Neural progenitor cell (in vitro differentiated cells): ENCODE results near the gene COTL1.

ENCODE experiments used
- EZH2 ChIP-seq: fragments of 200-600 bp; sonication (generic); IDR thresholded peaks from 2 replicates; pipeline ENCODE4 v1.6.1; 2017; ENCODE audit warnings: antibody characterized with exemption, mild to moderate bottlenecking, moderate library complexity
- EZH2phosphoT487 ChIP-seq: fragments of 200-600 bp; sonication (generic); IDR thresholded peaks from 2 replicates; pipeline ENCODE4 v1.6.1; 2017; ENCODE audit warnings: antibody characterized with exemption
- TF ChIP-seq, protein P1 (sequence below): fragments of 200-600 bp; sonication (generic); IDR thresholded peaks from 2 replicates; pipeline ENCODE4 v1.5.1; 2017; ENCODE audit warnings: antibody characterized with exemption, mild to moderate bottlenecking

DNA sequence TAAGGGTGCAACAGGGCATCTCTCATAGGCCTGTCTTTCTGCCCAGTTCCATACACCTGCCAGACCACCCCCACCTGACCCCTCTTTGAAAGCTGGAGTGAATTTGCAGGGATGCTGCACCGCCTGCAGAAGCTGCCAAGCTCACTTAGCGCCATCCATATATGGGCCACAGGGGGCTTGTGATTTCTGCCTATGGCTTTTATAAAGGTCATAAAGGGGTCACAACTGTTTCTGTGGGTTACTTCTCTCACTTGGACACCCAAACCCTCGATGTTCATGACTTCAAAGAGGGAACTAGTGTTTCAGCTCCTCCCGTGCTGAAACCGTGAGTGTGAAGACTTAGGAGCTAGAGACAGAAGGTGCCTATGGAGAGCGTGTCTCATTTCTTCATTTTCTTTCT, 89.6 kb downstream of the COTL1 start:
- TF ChIP-seq EZH2 (no peak), EZH2phosphoT487 (no peak)
- TF ChIP-seq, protein P1, sequence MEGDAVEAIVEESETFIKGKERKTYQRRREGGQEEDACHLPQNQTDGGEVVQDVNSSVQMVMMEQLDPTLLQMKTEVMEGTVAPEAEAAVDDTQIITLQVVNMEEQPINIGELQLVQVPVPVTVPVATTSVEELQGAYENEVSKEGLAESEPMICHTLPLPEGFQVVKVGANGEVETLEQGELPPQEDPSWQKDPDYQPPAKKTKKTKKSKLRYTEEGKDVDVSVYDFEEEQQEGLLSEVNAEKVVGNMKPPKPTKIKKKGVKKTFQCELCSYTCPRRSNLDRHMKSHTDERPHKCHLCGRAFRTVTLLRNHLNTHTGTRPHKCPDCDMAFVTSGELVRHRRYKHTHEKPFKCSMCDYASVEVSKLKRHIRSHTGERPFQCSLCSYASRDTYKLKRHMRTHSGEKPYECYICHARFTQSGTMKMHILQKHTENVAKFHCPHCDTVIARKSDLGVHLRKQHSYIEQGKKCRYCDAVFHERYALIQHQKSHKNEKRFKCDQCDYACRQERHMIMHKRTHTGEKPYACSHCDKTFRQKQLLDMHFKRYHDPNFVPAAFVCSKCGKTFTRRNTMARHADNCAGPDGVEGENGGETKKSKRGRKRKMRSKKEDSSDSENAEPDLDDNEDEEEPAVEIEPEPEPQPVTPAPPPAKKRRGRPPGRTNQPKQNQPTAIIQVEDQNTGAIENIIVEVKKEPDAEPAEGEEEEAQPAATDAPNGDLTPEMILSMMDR = no peak
